Spleen (tissue), 7 donors: Measurements from ENCODE around the gene ATP6AP2.
"Not testable (repeated sequence)": the region's sequence is repeated elsewhere in the genome, so short reads cannot be mapped to it uniquely, and the experiment has no call there.

Source experiments
- CTCF ChIP-seq, 11 experiments: fragments of 200-600 bp in 7 of 11; fragments of 450-650 bp in 4 of 11; sonication (generic) in 4 of 11; IDR thresholded peaks in 8 of 11; conservative IDR thresholded peaks in 3 of 11; 1 replicate in 7 of 11; 2 replicates in 4 of 11; pipeline versions ENCODE4 v1.4.0 to v1.8.0; 2016 to 2021; ENCODE audit warnings: antibody characterized with exemption in 11 of 11, inconsistent platforms in 4 of 11, mild to moderate bottlenecking in 1 of 11
- POLR2A ChIP-seq, 3 donors: fragments of 450-650 bp; IDR thresholded peaks; one replicate each; pipeline ENCODE4 v1.5.1; 2017; ENCODE audit warnings: antibody characterized with exemption in 3 of 3, mild to moderate bottlenecking in 1 of 3
- POLR2AphosphoS5 ChIP-seq, 3 donors: sonication (generic); formaldehyde crosslinking; IDR thresholded peaks; one replicate each; pipeline ENCODE4 v1.5.1; 2017; ENCODE audit warnings: antibody characterized with exemption in 3 of 3
- donor health status: DM: no; HTN: no; CAD: no; lungs with moderate emphysema.
- donor health status: DM: no; HTN: no; CAD: no.
- donor health status: DM: no; HTN: no; CAD: no.

DNA sequence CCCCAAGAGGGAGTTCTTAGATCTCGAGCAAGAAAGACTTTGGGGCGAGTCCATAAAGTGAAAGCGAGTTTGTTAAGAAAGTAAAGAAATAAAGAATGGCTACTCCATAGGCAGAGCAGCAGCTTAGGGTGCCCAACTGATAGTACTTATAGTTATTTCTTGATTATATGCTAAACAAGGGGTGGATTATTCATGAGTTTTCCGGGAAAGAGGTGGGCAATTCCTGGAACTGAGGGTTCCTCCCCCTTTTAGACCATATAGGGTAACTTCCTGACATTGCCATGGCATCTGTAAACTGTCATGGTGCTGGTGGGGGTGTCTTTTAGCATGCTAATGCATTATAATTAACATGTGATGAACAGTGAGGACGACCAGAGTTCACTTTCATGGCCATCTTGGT lies 9.6 kb upstream of the ATP6AP2 start:
- TF ChIP-seq CTCF (IDR thresholded peaks at IDR 0.05 in 8 of 11, conservative IDR thresholded peaks at IDR 0.05 in 3 of 11); POLR2A (IDR thresholded peaks at IDR 0.05); POLR2AphosphoS5 (IDR thresholded peaks at IDR 0.05): not testable (repeated sequence)
